ENCODE results near the gene NLRP5. TPM values are rescaled to one million over a fixed set of nuclear protein-coding genes. Genes with fewer than 3 reads are reported as not detected.

Gene NLRP5
- total RNA-seq, 1 experiment from 2014 or later = not detected

DNA sequence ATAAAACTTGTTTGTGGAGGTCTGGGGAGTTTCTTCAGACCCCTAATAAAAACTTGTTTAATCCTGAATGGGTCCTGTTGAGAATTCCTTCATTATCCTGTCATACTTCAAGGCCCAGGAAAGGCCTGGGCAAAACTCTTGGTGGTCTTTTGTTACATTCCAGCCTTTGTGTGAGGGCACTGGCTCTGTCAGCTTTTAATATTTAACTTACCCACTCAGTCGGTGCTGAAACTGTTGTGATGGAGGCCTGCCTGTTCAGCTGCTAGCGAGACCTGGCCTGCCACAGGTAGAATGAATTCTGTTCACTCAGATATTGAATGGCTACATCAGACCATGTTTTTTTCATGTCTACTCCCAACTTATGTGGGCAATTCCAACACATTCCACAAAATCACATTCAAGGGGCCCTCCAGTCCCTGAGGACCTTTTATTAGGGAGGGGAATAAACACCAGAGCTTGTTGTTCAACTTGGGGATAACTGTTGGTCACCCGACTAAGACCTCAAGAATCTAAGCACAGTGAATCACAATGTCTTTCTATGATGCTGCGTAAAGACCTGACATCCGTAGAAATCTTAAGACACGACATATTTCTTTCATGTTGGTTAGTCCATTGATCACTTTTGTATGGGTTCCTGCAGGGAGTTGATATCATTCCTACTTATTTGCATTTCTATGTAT, 26.4 kb upstream of the NLRP5 start:
- no peaks in the 10 kb centered on the region for H3K27me3 ChIP-seq (replicated peaks; ENCODE audit: control insufficient read depth, insufficient read depth, low read length)
- no TSS peak for BruUV-seq (replicated peaks)
- no peaks in the 10 kb centered on the region for H3K36me3 ChIP-seq (ENCODE audit: control insufficient read depth, insufficient read depth, low read length)
- Mint-ChIP-seq H3K36me3 (ENCODE audit: insufficient read depth, unreplicated experiment) (no peaks in the 10 kb centered on the region), H3K4me1 (ENCODE audit: low read depth, unreplicated experiment) (no peaks in the 10 kb centered on the region), H3K27ac (ENCODE audit: unreplicated experiment) (no peak overlapping the region), H3K4me3 (ENCODE audit: unreplicated experiment) (no peak overlapping the region), H3K9me3 (ENCODE audit: unreplicated experiment) (no peaks in the 10 kb centered on the region), H3K27me3 (ENCODE audit: insufficient read depth, unreplicated experiment) (no peaks in the 10 kb centered on the region)
- peaks cover 6% of the 10 kb centered on the region; the same call in 1 of the 2 replicates for H3K4me1 ChIP-seq
- H3K4me3 ChIP-seq (ENCODE audit: low read depth, low read length) = no peak overlapping the region
- intact Hi-C loops (cut with micrococcal nuclease; ENCODE audit: unreplicated experiment) = no loop called here
- DNase-seq = no peak
- POLR2A ChIA-PET = no interaction called here
- TF ChIP-seq, protein P1, sequence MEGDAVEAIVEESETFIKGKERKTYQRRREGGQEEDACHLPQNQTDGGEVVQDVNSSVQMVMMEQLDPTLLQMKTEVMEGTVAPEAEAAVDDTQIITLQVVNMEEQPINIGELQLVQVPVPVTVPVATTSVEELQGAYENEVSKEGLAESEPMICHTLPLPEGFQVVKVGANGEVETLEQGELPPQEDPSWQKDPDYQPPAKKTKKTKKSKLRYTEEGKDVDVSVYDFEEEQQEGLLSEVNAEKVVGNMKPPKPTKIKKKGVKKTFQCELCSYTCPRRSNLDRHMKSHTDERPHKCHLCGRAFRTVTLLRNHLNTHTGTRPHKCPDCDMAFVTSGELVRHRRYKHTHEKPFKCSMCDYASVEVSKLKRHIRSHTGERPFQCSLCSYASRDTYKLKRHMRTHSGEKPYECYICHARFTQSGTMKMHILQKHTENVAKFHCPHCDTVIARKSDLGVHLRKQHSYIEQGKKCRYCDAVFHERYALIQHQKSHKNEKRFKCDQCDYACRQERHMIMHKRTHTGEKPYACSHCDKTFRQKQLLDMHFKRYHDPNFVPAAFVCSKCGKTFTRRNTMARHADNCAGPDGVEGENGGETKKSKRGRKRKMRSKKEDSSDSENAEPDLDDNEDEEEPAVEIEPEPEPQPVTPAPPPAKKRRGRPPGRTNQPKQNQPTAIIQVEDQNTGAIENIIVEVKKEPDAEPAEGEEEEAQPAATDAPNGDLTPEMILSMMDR (IDR thresholded peaks at IDR 0.05; ENCODE audit: insufficient read depth in 1 of 2, low read depth in 1 of 2, low read length in 1 of 2, severe bottlenecking in 1 of 2, unreplicated experiment in 1 of 2) = no peak
- no peaks in the 10 kb centered on the region for H3K9me3 ChIP-seq
- CTCF ChIA-PET = no interaction called here

DNA sequence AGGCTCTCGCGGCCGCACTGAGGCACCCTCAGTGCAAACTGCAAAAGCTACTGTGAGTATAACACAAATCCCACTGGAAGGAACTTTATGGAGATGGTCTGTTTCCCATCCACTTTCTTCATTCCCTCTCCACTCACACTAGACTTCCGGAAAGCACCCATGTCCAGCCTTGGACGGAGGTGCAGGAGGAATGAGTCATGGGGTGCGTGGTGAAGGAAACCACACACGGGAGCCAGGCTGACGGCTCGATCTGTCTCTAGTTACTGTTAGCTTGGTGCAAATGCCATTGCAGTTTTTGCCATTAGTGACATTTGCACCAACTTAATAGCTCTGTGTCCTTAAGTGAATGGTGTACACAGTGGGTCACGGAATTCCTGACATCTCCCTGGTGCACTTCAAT, 24.4 kb upstream of the NLRP5 start:
- H3K36me3 Mint-ChIP-seq (ENCODE audit: insufficient read depth, unreplicated experiment) = no peaks in the 10 kb centered on the region
- H3K27me3 Mint-ChIP-seq (ENCODE audit: insufficient read depth, unreplicated experiment) = no peaks in the 10 kb centered on the region
- DNase-seq = no peak
- no peak overlapping the region for H3K27ac Mint-ChIP-seq (ENCODE audit: unreplicated experiment)
- no peaks in the 10 kb centered on the region for H3K4me1 Mint-ChIP-seq (ENCODE audit: low read depth, unreplicated experiment)
- H3K4me3 Mint-ChIP-seq (ENCODE audit: unreplicated experiment) = no peak overlapping the region
- no peaks in the 10 kb centered on the region for H3K36me3 ChIP-seq (ENCODE audit: control insufficient read depth, insufficient read depth, low read length)
- intact Hi-C loops (cut with micrococcal nuclease; ENCODE audit: unreplicated experiment) = no loop called here
- H3K4me3 ChIP-seq (ENCODE audit: low read depth, low read length) = no peak overlapping the region
- no peaks in the 10 kb centered on the region for H3K27me3 ChIP-seq (replicated peaks; ENCODE audit: control insufficient read depth, insufficient read depth, low read length)
- no TSS peak for BruUV-seq (replicated peaks)
- no peaks in the 10 kb centered on the region for H3K9me3 Mint-ChIP-seq (ENCODE audit: unreplicated experiment)
- TF ChIP-seq, protein P1 (IDR thresholded peaks at IDR 0.05; ENCODE audit: insufficient read depth in 1 of 2, low read depth in 1 of 2, low read length in 1 of 2, severe bottlenecking in 1 of 2, unreplicated experiment in 1 of 2) = no peak
- CTCF ChIA-PET = no interaction called here
- no peaks in the 10 kb centered on the region for H3K4me1 ChIP-seq
- POLR2A ChIA-PET = no interaction called here
- no peaks in the 10 kb centered on the region for H3K9me3 ChIP-seq

DNA sequence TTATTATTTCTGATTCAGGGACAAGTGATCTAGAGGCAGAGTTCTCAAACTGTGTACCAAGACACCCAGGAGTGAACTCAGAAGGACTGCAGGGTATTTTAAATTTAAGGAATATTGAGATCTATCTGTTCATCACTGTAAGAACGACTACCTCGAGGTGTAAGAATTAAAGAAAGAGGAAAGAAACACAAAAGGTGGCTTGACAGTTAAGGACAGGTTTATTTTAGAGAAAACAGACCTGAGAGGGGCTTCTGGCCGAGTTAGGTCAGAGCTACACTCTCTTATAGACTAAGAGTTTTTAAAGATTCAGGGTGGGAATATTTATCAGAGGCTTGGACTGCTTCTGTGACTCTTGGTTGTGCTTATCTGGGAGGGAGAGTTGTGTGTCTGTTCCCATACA, 12.6 kb upstream of the NLRP5 start:
- Mint-ChIP-seq H3K9me3 (ENCODE audit: unreplicated experiment) (peaks cover 44% of the 10 kb centered on the region), H3K36me3 (ENCODE audit: insufficient read depth, unreplicated experiment) (no peaks in the 10 kb centered on the region), H3K4me1 (ENCODE audit: low read depth, unreplicated experiment) (no peaks in the 10 kb centered on the region), H3K4me3 (ENCODE audit: unreplicated experiment) (no peak overlapping the region), H3K27me3 (ENCODE audit: insufficient read depth, unreplicated experiment) (peaks cover 2% of the 10 kb centered on the region), H3K27ac (ENCODE audit: unreplicated experiment) (no peak overlapping the region)
- intact Hi-C loops (cut with micrococcal nuclease; ENCODE audit: unreplicated experiment) = no loop called here
- ChIA-PET POLR2A (no interaction called here), CTCF (no interaction called here)
- H3K27me3 ChIP-seq (replicated peaks; ENCODE audit: control insufficient read depth, insufficient read depth, low read length) = no peaks in the 10 kb centered on the region
- H3K9me3 ChIP-seq = no peaks in the 10 kb centered on the region; the same call in 1 of the 2 replicates
- no peak for DNase-seq
- H3K4me3 ChIP-seq (ENCODE audit: low read depth, low read length) = no peak overlapping the region
- TF ChIP-seq, protein P1 (IDR thresholded peaks at IDR 0.05; ENCODE audit: insufficient read depth in 1 of 2, low read depth in 1 of 2, low read length in 1 of 2, severe bottlenecking in 1 of 2, unreplicated experiment in 1 of 2) = no peak
- H3K36me3 ChIP-seq (ENCODE audit: control insufficient read depth, insufficient read depth, low read length) = no peaks in the 10 kb centered on the region
- no peaks in the 10 kb centered on the region for H3K4me1 ChIP-seq
- BruUV-seq (replicated peaks) = no TSS peak

Measured in Caco-2 (cell line).